Ovary (tissue), 3 donors: ENCODE data around the gene THEM4.

ENCODE experiments used
- CTCF ChIP-seq, 3 donors: fragments of 450-650 bp in 2 of 3; fragments of 200-600 bp in 1 of 3; IDR thresholded peaks; one replicate each; pipeline versions ENCODE4 v1.5.1 to v1.8.0; 2016 to 2022; ENCODE audit warnings: antibody characterized with exemption in 3 of 3, mild to moderate bottlenecking in 1 of 3
- POLR2A ChIP-seq: fragments of 450-650 bp; IDR thresholded peaks from one replicate; pipeline ENCODE4 v1.6.1; 2017; ENCODE audit warnings: antibody characterized with exemption, mild to moderate bottlenecking, moderate library complexity
- donor health status: DM: no; HTN: no; CAD: no.

- TF ChIP-seq CTCF (IDR thresholded peaks at IDR 0.05) (no peak), POLR2A (no peak)
Observed at GRCh38 chr1:151868486-151868885, 40.8 kb downstream of the THEM4 start.
